Effector CD8-positive, alpha-beta T cell (primary cell): ENCODE data around the gene APOL5.
"Not testable (repeated sequence)": the region's sequence is repeated elsewhere in the genome, so short reads cannot be mapped to it uniquely, and the experiment has no call there.

Source experiments
- DNase-seq: peaks from one replicate; lab custom pipeline; 2025; lab: John Stamatoyannopoulos, UW
- total RNA-seq, 4 experiments: gene quantifications; one replicate each; lab custom pipeline; 2026; lab: John Stamatoyannopoulos, UW

APOL5 gene
- 0 reads per million in 4 experiments for total RNA-seq

- no peak for DNase-seq
Observed at GRCh38 chr22:35717572-35717971, at the start of gene APOL5. Gene APOL5 (plus strand): TSS chr22:35717872. CDS start chr22:35717872, 0 bp downstream.

GRCh38 chr22:35674335-35674734 is 43.3 kb upstream of the APOL5 start:
- DNase-seq, result no peak

GRCh38 chr22:35676065-35676464 is 41.6 kb upstream of the APOL5 start:
- not testable (repeated sequence) for DNase-seq

DNA sequence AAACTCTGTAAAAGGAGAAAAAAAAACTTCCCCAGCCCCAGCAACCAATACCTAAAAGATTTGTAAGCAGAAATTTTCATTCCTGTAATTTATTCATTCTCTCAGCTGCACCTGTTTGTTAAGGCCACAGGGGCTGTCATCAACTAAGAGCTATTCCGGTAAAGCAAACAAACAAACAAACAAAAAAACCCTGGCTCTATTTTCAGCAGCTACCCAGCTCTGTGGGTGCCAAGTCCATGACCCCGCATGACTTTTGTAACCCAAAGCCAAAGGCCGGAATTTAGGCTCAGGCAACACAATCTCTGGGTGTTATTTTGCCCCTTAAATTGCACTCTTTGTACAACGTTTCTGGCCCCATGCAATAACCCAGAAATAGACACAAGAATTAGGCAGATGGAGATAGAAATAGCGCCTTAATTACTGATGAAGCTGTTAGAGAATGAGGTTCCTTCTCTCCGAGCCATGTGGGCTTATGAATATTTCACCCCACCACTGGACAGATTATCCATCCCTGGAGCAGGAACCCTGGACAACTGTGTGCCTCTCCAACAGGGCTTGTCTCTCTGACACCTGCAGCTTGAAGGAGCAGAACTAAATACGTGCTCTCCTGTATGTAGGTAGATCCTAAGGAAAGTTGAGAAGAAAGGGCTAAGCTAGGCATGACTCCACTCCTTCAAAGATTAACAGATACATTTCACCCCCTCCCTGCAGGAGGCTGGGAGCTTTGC is 40.0 kb upstream of the APOL5 start:
- no peak for DNase-seq

GRCh38 chr22:35678836-35679235 is 38.8 kb upstream of the APOL5 start:
- DNase-seq, result no peak

- DNase-seq, result not testable (repeated sequence)
Observed at GRCh38 chr22:35679492-35679891, 38.2 kb upstream of the APOL5 start.

- no peak for DNase-seq
Observed at GRCh38 chr22:35681454-35682052, 36.1 kb upstream of the APOL5 start.

- no peak for DNase-seq
Observed at GRCh38 chr22:35683560-35683959, 34.1 kb upstream of the APOL5 start.

DNA sequence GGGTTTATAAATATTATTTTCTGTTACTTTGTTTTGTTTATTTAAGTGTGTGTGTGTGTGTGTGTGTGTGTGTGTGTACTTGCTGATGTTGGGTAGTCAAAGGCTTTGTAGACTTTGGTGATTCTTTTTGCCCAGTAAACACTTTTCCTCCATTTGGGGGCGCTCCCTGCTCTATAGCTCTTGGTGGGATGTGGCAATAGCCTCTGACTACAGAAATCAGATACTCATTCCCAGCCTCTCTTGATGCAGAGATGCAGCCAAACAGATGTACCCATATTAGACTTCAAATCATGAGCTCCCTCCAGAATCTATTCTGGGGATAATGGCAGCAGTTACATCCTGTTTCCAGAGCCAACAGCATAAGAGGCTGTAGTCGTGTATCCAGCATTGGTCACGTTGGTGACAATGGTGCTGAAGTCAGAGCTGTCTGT is 33.4 kb upstream of the APOL5 start:
- DNase-seq, result no peak

- DNase-seq, result no peak
Observed at GRCh38 chr22:35684732-35685131, 32.9 kb upstream of the APOL5 start.

GRCh38 chr22:35685731-35686130 is 31.9 kb upstream of the APOL5 start:
- DNase-seq, result no peak

GRCh38 chr22:35686298-35686697 is 31.4 kb upstream of the APOL5 start:
- DNase-seq, result no peak

DNA sequence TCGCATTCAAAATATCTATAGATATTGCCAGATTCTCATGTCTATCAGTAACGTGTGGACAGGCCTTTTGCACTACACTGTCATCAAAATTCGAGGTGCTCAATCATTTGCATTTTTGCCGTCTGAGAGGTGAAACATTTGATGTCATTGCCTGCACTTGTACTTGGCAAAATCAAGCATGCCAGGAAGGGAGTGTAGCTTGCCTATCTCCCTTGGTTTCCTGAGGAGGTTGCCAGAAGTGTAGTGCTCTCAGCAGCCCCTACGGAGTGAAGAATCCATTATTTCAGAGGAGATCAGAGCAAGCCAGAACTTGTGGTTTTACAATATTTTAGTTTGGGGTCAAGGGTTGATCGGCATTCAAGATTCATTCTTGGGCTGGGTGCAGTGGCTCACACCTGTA is 30.2 kb upstream of the APOL5 start:
- DNase-seq, result no peak

DNA sequence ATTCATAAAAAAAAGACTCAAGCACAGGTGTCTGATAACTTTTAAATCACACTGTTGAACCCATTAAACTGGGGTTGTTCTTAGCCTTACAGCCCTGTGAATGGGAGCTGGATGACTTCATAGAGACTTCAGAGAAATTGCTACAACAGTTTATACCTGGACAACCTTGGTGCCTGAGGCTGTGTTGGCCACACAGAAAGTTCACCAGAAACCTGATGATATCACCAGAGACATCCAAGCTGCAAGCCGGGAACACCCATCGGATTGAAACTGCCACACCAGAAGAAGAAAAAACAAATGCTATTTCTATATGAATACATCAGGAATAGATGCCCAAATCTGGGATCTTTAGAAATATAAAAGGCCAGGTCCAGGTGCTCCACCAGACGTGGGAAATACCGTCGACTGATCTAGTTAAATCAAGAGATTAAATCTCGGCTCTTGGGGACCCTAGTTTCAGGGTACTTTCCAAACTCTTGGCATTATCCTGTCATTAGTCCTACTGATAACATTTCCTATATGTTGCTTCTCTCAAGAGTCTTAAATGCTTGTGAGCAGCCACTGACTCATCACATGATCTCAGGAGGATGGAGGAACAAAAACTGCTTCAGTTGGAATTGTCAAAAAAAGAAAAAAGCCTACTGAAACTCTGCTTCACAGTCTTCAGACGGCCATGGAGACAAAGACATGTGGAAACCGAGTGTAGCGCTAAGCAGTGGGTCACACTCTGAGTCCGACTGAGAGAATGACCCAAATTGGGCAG is 28.6 kb upstream of the APOL5 start:
- no peak for DNase-seq

DNA sequence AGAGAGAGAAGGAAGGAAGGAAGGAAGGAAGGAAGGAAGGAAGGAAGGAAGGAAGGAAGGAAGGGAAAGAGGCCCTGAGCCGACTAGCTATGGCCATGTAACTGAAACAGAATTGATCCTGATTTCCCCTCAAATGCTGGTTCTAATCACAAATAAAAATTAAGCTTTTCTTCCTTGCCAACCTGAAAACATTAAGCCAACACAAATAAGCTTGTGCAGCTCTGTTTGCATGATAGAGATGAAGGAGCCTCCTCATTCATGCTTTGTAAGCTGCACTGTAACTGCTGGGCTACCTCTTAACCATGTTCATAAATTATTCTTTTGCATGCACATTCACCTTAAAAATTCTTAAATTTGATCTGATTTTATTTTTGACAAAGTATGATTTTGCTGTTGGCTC is 27.7 kb upstream of the APOL5 start:
- no peak for DNase-seq

GRCh38 chr22:35695202-35695601 is 22.5 kb upstream of the APOL5 start:
- no peak for DNase-seq

GRCh38 chr22:35697142-35697541 is 20.5 kb upstream of the APOL5 start:
- no peak for DNase-seq

DNA sequence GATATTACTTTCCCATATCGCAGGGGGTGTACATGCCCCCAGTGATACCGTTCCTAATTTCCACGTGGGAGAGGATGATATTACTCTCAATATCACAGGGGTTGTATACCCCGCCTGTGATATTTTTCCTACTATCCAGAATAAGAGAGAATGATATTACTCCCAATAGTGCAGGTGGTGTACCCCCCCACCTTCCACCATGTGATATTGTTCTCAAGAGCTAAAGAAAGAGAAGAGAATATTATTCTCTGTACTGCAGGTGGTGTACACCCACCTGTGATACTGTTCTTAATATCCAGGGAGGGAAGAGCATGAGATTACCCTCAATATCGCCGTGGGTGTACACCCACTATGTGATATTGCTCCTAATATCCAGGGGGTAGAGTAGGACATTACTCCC is 17.8 kb upstream of the APOL5 start:
- DNase-seq, result not testable (repeated sequence)

DNA sequence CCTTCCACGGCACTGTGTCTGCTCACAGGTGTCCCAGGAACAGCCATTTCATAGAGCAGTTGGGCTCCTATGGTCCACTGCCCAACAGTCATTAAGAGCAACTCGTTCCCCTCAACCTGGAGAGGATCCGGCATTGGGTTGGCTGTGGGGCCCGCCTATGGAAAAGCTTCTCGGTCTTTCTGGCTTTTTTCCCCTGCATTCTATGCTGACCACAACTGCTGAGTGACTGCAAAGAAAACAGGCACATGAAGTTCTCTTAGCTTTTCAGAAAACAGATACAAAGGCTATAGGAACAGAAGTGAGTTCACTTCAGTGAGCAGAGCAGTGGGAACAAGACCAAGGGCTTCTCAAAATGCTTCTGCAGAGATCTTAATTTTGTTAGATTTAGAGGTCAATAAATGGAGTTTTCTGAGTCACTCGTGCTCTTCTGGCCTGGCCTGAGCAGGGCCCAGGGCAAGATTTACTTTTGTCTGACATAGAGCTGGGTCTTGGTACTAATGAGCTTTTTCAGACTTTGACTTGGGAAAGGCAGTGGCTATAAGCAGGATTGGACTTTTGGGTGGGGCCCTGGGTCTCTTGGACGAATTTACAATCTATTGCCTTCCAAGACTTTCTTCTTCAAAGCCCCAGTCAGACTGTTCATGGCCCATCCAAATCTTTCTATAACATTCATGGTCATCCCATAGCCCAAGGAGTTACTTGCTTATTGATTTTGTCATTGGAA is 13.6 kb upstream of the APOL5 start:
- DNase-seq, result no peak

DNA sequence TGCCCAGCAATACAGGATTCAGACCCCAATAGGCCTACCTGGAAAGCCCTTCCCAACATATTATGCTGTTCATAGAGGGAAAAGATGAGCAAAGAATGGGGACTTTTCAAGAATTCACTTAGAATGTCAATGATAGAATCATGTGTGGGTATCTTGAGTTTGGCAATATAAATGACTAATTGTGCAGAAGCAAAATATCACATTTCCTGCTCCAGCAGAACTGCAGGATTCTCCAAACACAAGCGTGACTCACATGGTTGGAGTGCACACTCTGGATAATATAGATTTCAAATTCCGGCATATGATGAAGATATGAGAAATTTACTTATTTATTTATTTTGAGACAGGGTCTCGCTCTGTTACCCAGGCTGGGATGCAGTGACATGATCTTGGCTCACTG is 12.5 kb upstream of the APOL5 start:
- DNase-seq, result no peak

DNA sequence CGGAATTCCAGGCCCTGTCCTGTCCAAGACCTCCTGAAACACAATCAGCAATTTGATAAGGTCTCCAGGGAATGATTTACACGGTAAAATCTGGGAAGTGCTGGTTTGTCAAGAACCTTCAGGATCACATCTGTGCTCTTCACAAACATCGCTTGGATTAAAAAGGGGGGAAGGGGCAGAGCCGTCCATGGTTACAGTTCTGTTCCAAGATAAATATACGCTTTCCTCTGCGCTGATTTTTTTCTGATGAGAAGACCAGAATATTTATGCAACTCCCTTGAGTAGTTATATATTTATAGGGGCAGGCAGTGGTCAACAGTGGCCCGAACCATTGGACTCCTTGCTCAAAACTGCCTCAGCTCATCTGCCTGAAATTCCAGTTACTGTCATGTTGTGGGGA is 9.2 kb upstream of the APOL5 start:
- DNase-seq, result no peak

GRCh38 chr22:35708917-35709316 is 8.8 kb upstream of the APOL5 start:
- DNase-seq, result no peak
